ENCODE data around the gene ALK.

Gene ALK

GRCh38 chr2:29573147-29573546, 348.2 kb downstream of the ALK start:
- DNase-seq: no peak

- no peak for DNase-seq
Measured at GRCh38 chr2:29570539-29570938, 350.8 kb downstream of the ALK start.

- DNase-seq: no peak
Measured at GRCh38 chr2:29567906-29568520, 353.4 kb downstream of the ALK start.

- no peak for DNase-seq
Measured at GRCh38 chr2:29563697-29564096, 357.7 kb downstream of the ALK start.

GRCh38 chr2:29562896-29563295, 358.5 kb downstream of the ALK start:
- DNase-seq: no peak

GRCh38 chr2:29562319-29562718, 359.1 kb downstream of the ALK start:
- no peak for DNase-seq

- DNase-seq: no peak
Measured at GRCh38 chr2:29561628-29562027, 359.8 kb downstream of the ALK start.

GRCh38 chr2:29561181-29561580, 360.2 kb downstream of the ALK start:
- no peak for DNase-seq

GRCh38 chr2:29560566-29560965, 360.8 kb downstream of the ALK start:
- no peak for DNase-seq

- no peak for DNase-seq
Measured at GRCh38 chr2:29560030-29560429, 361.4 kb downstream of the ALK start.

- DNase-seq: no peak
Measured at GRCh38 chr2:29559578-29559977, 361.8 kb downstream of the ALK start.

- no peak for DNase-seq
Measured at GRCh38 chr2:29558097-29558496, 363.3 kb downstream of the ALK start.

- DNase-seq: no peak
Measured at GRCh38 chr2:29557268-29557667, 364.1 kb downstream of the ALK start.

GRCh38 chr2:29549069-29549380, 372.4 kb downstream of the ALK start:
- DNase-seq: no peak

GRCh38 chr2:29544917-29545316, 376.5 kb downstream of the ALK start:
- no peak for DNase-seq

GRCh38 chr2:29544031-29544430, 377.4 kb downstream of the ALK start:
- no peak for DNase-seq

GRCh38 chr2:29535188-29535587, 386.2 kb downstream of the ALK start:
- DNase-seq: no peak

- DNase-seq: no peak
Measured at GRCh38 chr2:29532436-29532835, 388.9 kb downstream of the ALK start.

- DNase-seq: no peak
Measured at GRCh38 chr2:29531626-29532025, 389.8 kb downstream of the ALK start.

GRCh38 chr2:29530281-29530680, 391.1 kb downstream of the ALK start:
- no peak for DNase-seq

GRCh38 chr2:29528891-29529520, 392.4 kb downstream of the ALK start:
- DNase-seq: no peak

- no peak for DNase-seq
Measured at GRCh38 chr2:29528371-29528770, 393.0 kb downstream of the ALK start.

- DNase-seq: no peak
Measured at GRCh38 chr2:29527947-29528346, 393.4 kb downstream of the ALK start.

GRCh38 chr2:29526587-29527586, 394.5 kb downstream of the ALK start:
- no peak for DNase-seq

All from GOT3 (cell line).